ENCODE results near the gene SLC36A3.

SLC36A3 gene

GRCh38 chr5:151347369-151347768 lies 43.8 kb upstream of the SLC36A3 start, which contains the start of gene SLC36A2:
TSS of gene SLC36A2 (minus strand) at chr5:151347559. CDS start at chr5:151347460, 99 bp downstream.
- H3K4me2 ChIP-seq (ENCODE audit: low read depth, low read length, poor library complexity, severe bottlenecking) = no peak within 1 kb of the TSS
- no peaks in the 10 kb centered on the region for H3F3A ChIP-seq (ENCODE audit: low read depth)
- no peaks in the 10 kb centered on the region for H3K9me2 ChIP-seq (replicated peaks; ENCODE audit: low read depth, low read length)
- no peaks in the 10 kb centered on the region for H3K4me1 ChIP-seq (ENCODE audit: insufficient read depth, low read length, poor library complexity, severe bottlenecking)
- no peaks in the 10 kb centered on the region for H3K27me3 ChIP-seq (ENCODE audit: insufficient read depth, low read length, poor library complexity, severe bottlenecking)
- H4K20me1 ChIP-seq (ENCODE audit: insufficient read depth, low read length, poor library complexity, severe bottlenecking) = no peaks in the 10 kb centered on the region
- H3K9me3 ChIP-seq (ENCODE audit: insufficient read depth, low read depth, low read length) = no peaks in the 10 kb centered on the region
- no peaks in the 10 kb centered on the region for H3K36me3 ChIP-seq (ENCODE audit: insufficient read depth, low read length)
- H3K9ac ChIP-seq (ENCODE audit: low read depth, low read length, poor library complexity, severe bottlenecking) = no peak within 1 kb of the TSS
- H3K79me2 ChIP-seq (ENCODE audit: insufficient read depth, low read length) = no peaks in the 10 kb centered on the region
- no peak for TF ChIP-seq EZH2phosphoT487 (IDR thresholded peaks at IDR 0.05; ENCODE audit: borderline replicate concordance)
- TF ChIP-seq, protein P1, sequence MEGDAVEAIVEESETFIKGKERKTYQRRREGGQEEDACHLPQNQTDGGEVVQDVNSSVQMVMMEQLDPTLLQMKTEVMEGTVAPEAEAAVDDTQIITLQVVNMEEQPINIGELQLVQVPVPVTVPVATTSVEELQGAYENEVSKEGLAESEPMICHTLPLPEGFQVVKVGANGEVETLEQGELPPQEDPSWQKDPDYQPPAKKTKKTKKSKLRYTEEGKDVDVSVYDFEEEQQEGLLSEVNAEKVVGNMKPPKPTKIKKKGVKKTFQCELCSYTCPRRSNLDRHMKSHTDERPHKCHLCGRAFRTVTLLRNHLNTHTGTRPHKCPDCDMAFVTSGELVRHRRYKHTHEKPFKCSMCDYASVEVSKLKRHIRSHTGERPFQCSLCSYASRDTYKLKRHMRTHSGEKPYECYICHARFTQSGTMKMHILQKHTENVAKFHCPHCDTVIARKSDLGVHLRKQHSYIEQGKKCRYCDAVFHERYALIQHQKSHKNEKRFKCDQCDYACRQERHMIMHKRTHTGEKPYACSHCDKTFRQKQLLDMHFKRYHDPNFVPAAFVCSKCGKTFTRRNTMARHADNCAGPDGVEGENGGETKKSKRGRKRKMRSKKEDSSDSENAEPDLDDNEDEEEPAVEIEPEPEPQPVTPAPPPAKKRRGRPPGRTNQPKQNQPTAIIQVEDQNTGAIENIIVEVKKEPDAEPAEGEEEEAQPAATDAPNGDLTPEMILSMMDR (conservative IDR thresholded peaks at IDR 0.05; ENCODE audit: low read length) = no peak
- no peak within 1 kb of the TSS for H3K4me3 ChIP-seq (ENCODE audit: low read length, poor library complexity, severe bottlenecking)
- H2AFZ ChIP-seq (ENCODE audit: low read length) = no peak within 1 kb of the TSS

GRCh38 chr5:151345808-151346478 lies 42.4 kb upstream of the SLC36A3 start:
- H3K4me2 ChIP-seq (ENCODE audit: low read depth, low read length, poor library complexity, severe bottlenecking) = no peak overlapping the region
- no peaks in the 10 kb centered on the region for H3K9me2 ChIP-seq (replicated peaks; ENCODE audit: low read depth, low read length)
- H3K27me3 ChIP-seq (ENCODE audit: insufficient read depth, low read length, poor library complexity, severe bottlenecking) = no peaks in the 10 kb centered on the region
- H4K20me1 ChIP-seq (ENCODE audit: insufficient read depth, low read length, poor library complexity, severe bottlenecking) = no peaks in the 10 kb centered on the region
- no peaks in the 10 kb centered on the region for H3K9me3 ChIP-seq (ENCODE audit: insufficient read depth, low read depth, low read length)
- H3F3A ChIP-seq (ENCODE audit: low read depth) = no peaks in the 10 kb centered on the region
- no peak overlapping the region for H3K4me3 ChIP-seq (ENCODE audit: low read length, poor library complexity, severe bottlenecking)
- no peaks in the 10 kb centered on the region for H3K36me3 ChIP-seq (ENCODE audit: insufficient read depth, low read length)
- H2AFZ ChIP-seq (ENCODE audit: low read length) = no peak overlapping the region
- H3K9ac ChIP-seq (ENCODE audit: low read depth, low read length, poor library complexity, severe bottlenecking) = no peak overlapping the region
- TF ChIP-seq EZH2phosphoT487 (IDR thresholded peaks at IDR 0.05; ENCODE audit: borderline replicate concordance) = no peak
- H3K79me2 ChIP-seq (ENCODE audit: insufficient read depth, low read length) = no peaks in the 10 kb centered on the region
- no peaks in the 10 kb centered on the region for H3K4me1 ChIP-seq (ENCODE audit: insufficient read depth, low read length, poor library complexity, severe bottlenecking)

DNA sequence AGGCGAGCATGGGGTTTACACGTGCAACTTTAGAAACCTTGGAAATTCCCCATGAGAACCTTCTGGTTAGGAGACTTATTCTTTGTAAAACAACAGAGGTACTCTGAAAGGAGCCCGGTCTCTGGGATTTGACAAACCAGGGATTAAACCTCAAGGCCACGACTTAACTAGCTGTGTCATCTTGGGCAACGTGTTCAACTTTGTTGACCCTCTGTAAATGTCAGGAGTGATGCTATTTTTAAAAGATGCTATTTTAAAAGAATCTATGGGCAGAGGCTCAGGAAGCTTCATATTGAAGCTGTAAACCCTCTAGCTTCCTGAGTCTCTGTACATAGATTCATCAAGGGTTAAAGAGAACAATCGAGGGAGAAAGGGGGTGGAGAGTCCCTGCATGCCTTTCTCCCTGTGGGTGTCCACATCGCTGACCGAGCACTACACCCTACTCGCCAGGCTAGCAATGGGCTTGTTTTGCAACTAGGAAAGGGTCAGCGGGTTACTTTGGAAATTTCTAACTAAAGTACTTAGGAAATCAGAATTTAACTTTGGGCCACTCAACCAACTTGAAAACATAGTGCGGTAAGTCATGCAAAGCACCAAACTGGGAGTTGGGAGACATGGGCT lies 41.7 kb upstream of the SLC36A3 start:
- Histone ChIP-seq H3K4me1 (ENCODE audit: insufficient read depth, low read length, poor library complexity, severe bottlenecking) (no peaks in the 10 kb centered on the region), H3K79me2 (ENCODE audit: insufficient read depth, low read length) (no peaks in the 10 kb centered on the region), H4K20me1 (ENCODE audit: insufficient read depth, low read length, poor library complexity, severe bottlenecking) (no peaks in the 10 kb centered on the region), H3K4me3 (ENCODE audit: low read length, poor library complexity, severe bottlenecking) (no peak overlapping the region), H3K4me2 (ENCODE audit: low read depth, low read length, poor library complexity, severe bottlenecking) (no peak overlapping the region), H3K36me3 (ENCODE audit: insufficient read depth, low read length) (no peaks in the 10 kb centered on the region), H3K9me2 (replicated peaks; ENCODE audit: low read depth, low read length) (no peaks in the 10 kb centered on the region), H3F3A (ENCODE audit: low read depth) (no peaks in the 10 kb centered on the region), H3K27me3 (ENCODE audit: insufficient read depth, low read length, poor library complexity, severe bottlenecking) (no peaks in the 10 kb centered on the region), H2AFZ (ENCODE audit: low read length) (no peak overlapping the region), H3K9me3 (ENCODE audit: insufficient read depth, low read depth, low read length) (no peaks in the 10 kb centered on the region), H3K9ac (ENCODE audit: low read depth, low read length, poor library complexity, severe bottlenecking) (no peak overlapping the region)
- TF ChIP-seq EZH2phosphoT487 (IDR thresholded peaks at IDR 0.05; ENCODE audit: borderline replicate concordance) = no peak
- TF ChIP-seq, protein P1 (conservative IDR thresholded peaks at IDR 0.05; ENCODE audit: low read length) = no peak
